NOMO-1 (cell line): ENCODE results near the gene PALLD.
"Not testable (repeated sequence)": the region's sequence is repeated elsewhere in the genome, so short reads cannot be mapped to it uniquely, and the experiment has no call there.

ENCODE experiments used
- DNase-seq, 2 experiments: peaks; one replicate each; lab custom pipeline; 2025; ENCODE audit not compliant: unreplicated experiment in 2 of 2; lab: John Stamatoyannopoulos, UW

Gene PALLD

DNA sequence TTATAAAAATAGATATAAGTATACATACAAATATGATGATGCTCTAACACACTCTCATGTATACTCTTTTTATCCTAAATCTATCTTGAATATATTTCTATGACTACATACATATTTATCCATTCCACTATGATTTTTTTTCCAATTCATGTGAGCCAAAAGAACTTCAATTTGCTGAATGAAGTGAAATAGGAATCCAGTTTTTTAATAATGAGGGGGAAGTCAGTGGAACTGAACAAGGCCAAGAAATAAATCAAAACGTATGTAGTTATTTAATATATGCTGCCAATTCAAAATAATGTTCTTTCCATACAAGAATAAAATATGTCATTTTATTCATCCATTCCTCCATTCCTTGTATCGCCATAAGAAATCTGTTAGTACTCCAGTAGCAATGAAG lies 6.1 kb upstream of the PALLD start:
- no peak for DNase-seq

DNA sequence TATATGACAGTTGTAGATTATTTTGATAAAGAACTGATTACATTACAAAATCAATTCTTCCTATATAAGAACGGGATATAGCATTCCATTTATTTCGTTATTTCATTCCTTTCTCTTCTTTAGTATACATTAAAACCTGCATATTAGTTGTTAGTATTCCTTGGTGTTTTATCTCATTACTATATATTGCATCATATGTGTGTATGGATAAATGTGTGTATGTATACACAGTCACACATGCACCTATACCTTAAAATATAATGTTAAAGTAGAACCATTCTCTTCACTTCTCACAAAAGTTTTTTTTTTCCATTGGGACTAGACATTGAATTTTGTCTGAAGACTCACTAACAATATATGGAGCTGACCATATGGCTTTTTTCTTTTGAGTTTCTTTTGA lies 5.3 kb upstream of the PALLD start:
- DNase-seq: no peak

DNA sequence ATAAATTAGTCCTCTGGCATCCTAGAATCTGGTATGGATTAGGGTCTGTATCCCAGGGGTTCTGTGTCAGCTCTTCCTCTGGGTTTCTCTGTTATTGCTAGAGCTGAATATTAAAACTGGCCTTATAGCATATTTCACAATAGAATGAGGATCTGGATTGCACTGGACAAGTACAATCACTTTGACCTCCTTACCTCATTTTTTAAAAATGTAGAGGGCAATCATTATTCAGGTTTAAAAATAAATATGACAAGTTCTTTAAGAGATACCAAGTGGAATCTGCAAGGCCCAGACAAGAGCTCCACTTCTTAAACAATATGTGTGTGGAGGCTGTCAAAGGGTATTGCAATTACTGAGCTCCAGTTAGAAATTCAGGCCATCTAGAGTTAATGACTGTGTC lies 1.4 kb downstream of the PALLD start:
- DNase-seq: no peak

DNA sequence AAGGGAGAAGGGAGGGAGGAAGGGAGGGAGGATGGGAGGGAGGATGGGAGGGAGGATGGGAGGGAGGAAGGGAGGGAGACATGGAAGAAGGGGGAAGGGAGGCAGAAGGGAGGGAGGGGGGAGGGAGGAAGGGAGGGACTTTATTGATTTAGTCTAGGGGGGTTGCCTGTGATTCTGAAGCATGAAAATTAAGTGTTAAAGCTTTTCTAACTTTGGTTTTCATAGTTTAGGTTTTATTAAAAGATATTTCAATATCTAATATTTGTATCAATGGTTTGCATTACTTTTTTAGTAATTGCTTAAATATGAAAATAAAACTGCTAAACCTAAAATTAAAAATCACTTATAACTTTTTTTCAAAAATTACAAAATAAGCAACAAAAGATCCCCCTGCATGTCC lies 2.4 kb downstream of the PALLD start:
- no peak for DNase-seq

DNA sequence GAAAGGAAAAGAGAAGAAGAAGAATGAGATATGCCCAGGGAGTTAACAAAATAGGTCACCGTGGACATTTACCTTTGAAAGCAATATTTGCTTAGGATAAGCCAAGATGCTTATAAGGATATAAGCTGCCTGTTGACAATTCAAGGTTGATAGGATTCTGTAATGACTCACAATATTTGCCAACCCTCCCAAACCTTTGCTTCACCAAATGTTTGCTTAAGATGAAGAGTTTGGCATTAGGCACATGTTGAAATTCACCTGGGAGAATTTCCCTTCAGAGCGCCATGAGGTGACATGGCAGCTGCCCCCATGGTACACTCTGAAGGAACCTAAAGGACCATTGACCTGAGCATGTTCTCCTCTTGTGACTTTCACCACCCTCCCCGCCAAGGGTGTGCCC lies 4.6 kb downstream of the PALLD start:
- no peak for DNase-seq

DNA sequence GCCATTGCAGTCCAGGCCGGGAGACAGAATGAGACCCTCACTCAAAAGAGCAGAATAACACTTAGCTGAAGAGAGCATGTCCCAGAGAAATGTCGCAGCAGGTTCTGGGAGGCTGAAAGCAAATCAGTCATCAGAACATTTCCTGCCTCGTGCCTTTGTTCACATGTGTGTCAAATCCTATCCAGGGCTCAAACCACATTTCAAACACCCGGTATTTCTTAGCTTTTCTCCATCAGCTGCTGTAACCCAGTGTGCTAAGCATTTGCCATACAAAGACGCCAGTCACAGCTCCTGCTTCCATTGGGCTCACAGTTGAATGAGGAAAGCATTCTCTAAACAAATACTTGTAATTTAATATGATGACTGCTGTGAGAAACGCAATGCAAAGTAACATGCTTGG lies 6.0 kb downstream of the PALLD start:
- no peak for DNase-seq

DNA sequence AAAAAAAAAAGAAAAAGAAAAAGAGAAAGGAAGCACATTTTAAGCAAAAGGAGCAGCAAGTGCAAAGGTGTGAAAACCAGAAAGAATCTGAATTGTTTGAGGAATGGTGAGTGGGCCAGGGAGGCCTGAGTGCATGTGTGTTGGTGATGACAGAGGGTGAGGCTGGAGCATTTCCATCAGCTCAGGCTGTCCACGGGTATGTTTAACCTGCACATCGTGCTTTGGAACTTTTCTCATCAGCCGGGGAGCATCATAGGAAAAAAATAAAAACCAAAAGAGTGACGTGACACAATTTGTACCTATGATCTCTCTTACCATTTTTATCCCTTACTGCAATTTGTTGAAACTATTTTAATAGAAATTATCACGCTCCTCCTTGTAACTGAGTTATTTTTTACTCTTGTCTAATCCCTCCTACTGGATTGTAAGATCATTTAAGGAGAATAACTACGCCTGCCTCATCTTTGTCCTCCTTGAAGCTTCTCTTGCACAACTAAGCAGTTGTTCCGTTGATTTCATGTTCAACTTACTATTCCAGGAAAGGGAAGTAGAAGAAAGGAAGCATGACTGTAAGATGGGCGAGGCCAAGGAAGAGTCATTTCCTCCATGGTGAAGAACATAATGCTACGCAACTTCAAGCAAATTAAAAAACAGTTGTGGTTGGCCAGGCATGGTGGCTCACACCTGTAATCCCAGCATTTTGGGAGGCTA lies 7.0 kb downstream of the PALLD start:
- peak; percentile 91 to 98 for DNase-seq

DNA sequence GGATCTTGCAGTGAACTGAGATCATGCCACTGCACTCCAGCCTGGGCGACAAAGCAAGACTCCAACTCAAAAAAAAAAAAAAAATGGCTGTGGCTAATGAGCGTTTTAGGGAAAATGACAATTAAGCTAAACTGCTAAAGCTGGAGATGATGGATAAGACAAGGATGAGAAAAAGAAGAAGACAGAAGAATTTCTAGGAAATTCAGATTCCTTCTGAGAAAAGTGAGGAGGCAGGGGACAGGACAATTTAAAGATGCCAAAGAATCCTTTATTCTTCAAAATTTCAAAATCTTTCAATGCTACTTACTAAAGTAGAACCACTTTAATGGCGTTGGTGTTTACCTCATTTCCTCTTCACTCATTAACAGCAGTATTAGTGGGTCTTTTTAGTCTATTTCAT lies 7.7 kb downstream of the PALLD start:
- DNase-seq: no peak

DNA sequence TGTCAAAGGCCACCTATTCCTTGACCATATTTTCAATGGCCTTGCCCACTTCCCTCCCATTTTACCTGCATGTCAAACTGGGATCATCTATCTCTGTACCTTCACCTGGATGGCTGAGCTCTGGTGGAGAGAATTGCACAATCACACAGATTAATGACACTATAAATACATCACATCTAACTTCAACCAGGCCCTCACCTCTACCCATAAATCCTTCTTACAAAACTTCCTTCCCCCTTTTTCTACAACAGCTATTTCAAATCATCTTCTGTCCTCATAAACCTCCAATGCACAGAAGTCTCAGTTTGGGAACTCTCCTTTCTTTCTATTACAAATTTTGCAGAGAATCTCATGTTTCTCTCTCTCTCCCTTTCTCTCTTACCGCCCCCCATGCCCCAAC lies 9.2 kb downstream of the PALLD start:
- DNase-seq: peak; percentile 80 to 85

DNA sequence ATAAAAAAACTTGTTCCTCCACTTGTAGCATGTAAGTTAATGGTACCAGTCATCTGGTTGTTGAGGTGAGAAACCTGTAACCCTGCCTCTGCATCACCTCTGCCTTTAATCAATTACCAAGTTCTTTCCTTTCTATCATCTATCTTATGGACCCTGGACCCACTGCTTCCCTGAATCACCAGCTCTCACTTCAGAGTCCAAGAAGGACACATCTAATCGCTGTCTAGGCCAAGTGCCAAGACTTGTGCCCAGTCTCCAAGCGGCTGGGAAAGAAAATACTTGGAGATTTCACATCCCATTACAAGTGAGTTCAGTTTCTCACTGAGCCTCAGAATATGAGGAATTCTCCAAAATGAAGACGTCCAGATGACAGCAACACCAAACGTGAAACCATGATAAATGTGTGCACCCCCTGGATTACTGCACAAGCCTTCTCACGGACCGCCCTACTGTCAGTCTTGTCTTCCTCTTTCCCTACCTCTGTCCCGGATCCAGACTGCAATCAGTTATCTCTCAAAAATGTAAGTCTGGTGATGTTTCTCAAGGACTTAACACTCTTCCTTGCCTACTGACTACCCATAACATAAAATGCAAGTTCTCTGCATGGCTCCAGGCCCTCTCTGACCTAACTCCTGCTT lies 10.4 kb downstream of the PALLD start:
- no peak for DNase-seq

DNA sequence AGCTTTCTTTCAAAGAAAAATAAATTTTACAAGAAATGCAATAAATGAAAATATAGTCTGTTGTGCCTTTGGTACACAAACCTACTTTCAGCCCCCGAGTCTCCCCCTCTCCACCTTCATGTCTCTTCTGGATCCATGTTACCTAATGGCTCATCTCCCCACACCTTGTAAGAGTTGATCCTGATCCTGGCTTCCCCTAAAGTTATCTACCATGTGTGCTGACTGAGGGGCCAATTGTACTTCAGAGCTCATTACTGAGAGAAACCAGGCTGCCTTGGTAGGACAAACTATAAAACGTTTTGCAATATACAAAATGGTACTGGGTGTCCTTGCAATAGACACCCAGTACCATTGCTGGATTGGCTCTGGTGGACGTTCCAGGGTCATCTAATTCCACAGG lies 11.8 kb downstream of the PALLD start:
- no peak for DNase-seq

DNA sequence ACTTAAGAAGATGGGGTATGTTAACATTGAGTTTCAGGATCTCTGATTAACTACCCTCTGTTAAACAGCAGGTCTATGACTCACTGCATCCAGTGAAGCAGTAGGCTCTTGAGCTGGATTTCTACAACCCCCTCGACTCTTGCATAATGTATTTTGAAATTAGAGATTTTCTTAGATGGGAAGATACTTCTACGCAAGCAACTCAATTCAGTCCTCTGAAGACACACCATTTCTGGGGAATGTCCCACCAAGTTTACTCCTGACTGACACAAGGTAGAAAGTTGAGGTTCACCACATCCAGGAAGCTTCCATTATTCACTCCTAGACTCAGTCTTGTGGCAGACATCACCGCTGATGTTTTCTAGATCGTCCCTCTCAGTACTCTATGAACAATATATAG lies 12.9 kb downstream of the PALLD start:
- DNase-seq: no peak

DNA sequence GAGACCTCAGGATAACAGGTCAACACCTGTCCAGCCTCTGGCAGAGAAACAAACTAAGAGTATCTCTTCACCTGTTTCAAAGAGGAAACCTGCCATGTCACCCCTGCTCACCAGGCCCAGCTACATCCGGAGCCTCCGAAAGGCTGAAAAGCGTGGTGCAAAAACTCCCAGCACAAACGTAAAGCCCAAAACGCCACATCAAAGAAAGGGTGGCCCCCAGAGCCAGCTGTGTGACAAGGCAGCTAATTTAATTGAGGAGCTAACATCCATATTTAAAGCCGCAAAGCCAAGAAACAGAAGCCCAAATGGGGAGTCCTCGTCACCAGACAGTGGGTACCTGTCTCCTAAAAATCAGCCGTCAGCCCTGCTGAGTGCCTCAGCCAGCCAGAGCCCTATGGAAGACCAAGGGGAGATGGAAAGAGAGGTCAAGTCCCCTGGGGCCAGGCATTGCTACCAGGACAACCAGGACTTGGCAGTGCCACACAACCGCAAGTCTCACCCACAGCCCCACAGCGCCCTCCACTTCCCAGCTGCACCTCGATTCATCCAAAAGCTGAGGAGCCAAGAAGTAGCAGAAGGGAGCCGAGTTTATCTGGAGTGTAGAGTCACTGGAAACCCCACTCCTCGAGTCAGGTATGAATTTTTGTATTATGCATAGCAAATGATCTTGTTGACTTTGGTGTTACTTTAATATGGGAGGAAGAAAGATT lies 15.1 kb downstream of the PALLD start:
- no peak for DNase-seq

DNA sequence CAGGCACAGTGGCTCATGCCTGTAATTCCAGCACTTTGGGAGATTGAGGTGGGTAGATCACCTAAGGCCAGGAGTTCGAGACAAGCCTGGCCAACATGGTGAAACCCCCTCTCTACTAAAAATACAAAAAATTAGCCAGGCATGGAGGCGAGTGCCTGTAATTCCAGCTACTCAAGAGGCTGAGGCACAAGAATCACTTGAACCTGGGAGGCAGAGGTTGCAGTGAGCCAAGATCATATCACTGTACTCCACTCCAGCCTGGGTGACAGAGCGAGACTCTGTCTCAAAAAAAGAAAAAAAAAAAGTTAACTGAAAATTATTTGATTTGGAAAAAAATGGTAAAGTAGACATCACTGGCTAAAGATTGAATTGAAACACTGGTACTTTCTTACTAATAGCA lies 17.0 kb downstream of the PALLD start:
- not testable (repeated sequence) for DNase-seq

DNA sequence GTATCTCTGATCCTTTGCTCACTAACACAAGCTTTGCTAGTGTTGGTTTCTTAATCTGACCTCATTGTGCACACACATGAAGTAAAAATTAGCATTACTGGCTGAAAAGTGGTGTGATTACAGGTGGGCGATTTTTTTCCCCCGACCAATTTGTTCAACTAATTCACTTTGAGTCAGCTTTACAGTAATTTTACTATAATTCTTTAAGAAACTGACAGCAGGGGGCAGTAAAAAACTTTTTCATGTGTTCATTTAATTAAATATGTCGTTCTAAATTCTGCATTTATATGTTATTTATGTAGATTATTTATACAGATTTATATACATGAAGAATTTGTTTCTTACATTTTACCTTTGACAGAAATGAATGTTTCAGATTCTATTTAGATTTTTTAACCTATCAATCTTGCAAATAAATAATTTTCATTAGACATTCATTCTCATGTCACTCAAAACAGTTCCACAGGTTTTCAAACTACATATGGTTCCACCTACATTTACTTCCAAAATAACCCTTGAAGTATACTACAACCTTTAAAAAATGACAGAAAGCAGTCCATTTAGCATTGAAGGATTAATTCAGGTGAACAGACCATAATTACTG lies 17.5 kb downstream of the PALLD start:
- peak in 1 of 2 experiments; percentile 50 for DNase-seq

DNA sequence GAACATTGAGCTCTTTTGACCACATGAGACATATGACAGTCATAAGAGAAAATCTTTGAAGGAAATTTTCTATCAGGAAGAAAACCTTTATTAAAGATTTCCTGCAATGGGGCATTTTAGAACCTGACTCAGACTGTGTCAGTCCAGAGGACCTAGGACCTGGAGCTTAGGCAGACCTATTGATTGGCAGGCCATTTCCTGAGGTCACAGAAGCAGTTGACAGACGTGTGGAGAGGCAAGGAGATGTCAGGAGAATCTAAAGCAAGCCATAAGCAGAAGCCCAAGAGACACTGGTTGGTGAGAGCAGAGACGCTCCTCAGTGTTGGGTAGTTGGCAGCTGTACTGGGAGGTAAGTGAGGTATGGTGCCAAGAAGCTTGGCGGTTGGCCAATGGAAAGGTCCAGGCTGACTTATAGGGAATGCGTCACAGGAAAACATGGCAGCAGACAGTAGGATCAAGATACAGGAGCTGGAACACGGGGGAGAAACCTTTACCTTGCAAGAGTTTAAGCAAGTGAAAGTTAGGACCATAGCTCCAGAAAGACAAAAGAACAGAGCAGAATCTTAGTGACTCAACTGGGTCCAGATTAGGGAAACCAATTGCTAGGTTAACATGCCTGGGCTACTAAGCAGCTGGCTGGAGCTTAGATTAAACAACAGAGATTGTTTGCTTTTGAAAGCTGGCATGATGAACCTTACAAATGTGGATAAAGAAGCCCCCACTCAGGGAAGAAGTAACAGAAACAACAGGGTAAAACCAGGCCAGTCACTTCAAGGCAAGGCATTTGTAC lies 18.6 kb downstream of the PALLD start:
- DNase-seq: no peak

DNA sequence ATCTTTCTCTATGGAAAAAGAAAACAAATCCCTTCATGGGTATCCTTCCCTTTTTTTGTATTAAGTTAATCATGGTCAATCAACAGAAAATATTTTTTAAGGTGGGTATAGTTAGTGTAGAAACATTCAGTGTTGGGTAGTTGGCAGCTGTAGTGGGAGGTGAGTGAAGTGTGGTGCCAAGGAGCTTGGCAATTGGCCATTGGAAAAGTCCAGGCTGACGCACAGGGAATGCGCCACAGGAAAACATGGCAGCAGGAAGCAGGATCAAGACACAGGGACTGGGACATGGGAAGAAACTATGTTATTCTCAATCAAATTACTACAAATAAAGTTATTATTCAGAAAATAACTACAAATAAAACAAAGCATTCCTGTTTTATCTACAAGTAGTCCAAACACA lies 20.0 kb downstream of the PALLD start:
- no peak for DNase-seq

DNA sequence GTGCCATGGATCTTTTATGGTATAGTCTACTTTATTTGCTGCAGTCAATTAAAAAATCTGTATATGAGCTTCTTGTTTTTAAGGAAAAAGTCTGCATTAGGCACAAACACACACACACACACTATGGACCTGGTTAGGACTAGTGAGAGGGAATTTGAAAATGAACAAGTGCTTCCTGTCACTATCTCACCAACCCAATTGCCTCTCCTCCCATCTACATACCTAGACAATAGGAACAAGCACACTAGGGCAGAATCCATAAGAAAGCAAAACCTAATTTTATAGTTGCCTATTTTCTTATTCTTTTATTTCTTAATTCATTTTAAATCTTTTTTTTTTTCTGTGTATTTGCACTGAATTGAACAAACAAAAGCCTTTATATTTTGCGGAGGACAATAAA lies 22.7 kb downstream of the PALLD start:
- no peak for DNase-seq

DNA sequence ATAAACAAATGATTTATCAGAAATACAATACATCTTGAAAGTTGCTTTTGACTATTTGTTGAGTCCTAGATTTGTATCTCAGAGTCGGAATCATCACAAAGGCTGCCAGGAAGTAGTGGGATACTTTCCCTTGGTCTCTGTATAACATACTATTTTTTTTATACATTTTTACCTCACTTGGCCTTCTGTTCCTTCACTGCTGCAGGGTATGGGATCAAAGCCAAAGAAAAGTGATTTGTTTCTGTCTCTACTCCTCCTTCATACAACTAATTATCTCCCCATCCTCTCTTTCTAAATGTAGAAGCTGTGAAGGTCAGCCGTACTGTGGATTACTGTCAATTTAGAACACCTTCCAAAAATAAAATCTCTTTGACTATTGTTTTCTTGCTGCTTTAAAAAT lies 24.9 kb downstream of the PALLD start:
- DNase-seq: no peak

DNA sequence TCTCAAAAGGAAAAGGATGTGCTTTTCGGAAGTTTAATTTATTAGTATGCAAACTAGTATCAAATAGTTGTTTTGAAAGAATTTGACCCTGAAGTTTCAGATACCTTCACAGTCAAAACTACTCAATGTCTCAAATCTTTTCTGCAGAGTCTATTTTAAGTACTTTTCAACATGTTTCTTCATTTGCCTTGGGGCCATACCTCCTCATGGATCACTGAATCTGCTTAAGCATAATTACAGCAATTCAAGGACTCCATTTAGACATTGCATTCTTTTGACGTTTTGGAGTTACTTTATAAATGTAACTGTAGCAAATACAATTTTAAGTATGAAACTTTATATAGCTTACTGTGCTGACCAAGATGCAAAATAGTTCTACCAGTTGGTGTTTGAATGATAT lies 25.5 kb downstream of the PALLD start:
- DNase-seq: no peak
